K562 (cell line): ENCODE measurements around the gene SERPINH1. TPM values are rescaled to one million over a fixed set of nuclear protein-coding genes. Genes with fewer than 3 reads are reported as not detected.

Source experiments
- BCOR ChIP-seq: fragments of 450-650 bp; IDR thresholded peaks from 2 replicates; pipeline ENCODE4 v1.6.1; 2016
- EP400 ChIP-seq: fragments of 450-650 bp; IDR thresholded peaks from 2 replicates; pipeline ENCODE4 v1.6.1; 2017; ENCODE audit warnings: antibody characterized with exemption, mild to moderate bottlenecking, moderate library complexity
- EWSR1 ChIP-seq: fragments of 450-650 bp; IDR thresholded peaks from 2 replicates; pipeline ENCODE4 v1.6.1; 2018; ENCODE audit warnings: borderline replicate concordance, mild to moderate bottlenecking, low read depth, moderate library complexity; ENCODE audit not compliant: partially characterized antibody
- JUND ChIP-seq, 2 experiments: IDR thresholded peaks; 2 replicates in 1 of 2; 3 replicates in 1 of 2; pipeline ENCODE4 v1.6.1; 2011; ENCODE audit warnings: borderline replicate concordance in 2 of 2, low read depth in 2 of 2, low read length in 2 of 2, improper control_type of control experiment in 1 of 2, missing biosample characterization in 1 of 2, missing genetic modification characterization in 1 of 2, missing genetic modification reagents in 1 of 2
- KLF16 ChIP-seq: IDR thresholded peaks from 2 replicates; pipeline ENCODE4 v1.6.1; 2016; ENCODE audit warnings: antibody characterized with exemption
- MTA1 ChIP-seq: fragments of 450-650 bp; IDR thresholded peaks from 2 replicates; pipeline ENCODE4 v1.6.1; 2017; ENCODE audit warnings: borderline replicate concordance
- MYNN ChIP-seq, 2 experiments: sonication (generic); formaldehyde crosslinking in 1 of 2; IDR thresholded peaks; 2 replicates each; pipeline versions ENCODE4 v1.5.0 to v1.6.1; 2016 to 2020; ENCODE audit warnings: antibody characterized with exemption in 1 of 2, missing genetic modification reagents in 1 of 2
- NONO ChIP-seq, 2 experiments: fragments of 200-400 bp in 1 of 2; fragments of 450-650 bp in 1 of 2; formaldehyde crosslinking in 1 of 2; IDR thresholded peaks; 2 replicates each; pipeline ENCODE4 v1.6.1; 2017; ENCODE audit warnings: low read depth in 2 of 2, mild to moderate bottlenecking in 2 of 2, moderate library complexity in 2 of 2, low read length in 1 of 2
- NR2F6 ChIP-seq: fragments of 450-650 bp; formaldehyde crosslinking; IDR thresholded peaks from 2 replicates; pipeline ENCODE4 v1.4.0; 2020; ENCODE audit warnings: mild to moderate bottlenecking
- RBM25 ChIP-seq: fragments of 200-400 bp; formaldehyde crosslinking; IDR thresholded peaks from 2 replicates; pipeline ENCODE4 v1.6.1; 2018; ENCODE audit warnings: low read length, low read depth, moderate library complexity; ENCODE audit not compliant: severe bottlenecking
- SIX5 ChIP-seq, 2 experiments: IDR thresholded peaks; 2 replicates each; pipeline ENCODE4 v1.6.1; 2011; ENCODE audit warnings: low read length in 2 of 2, borderline replicate concordance in 1 of 2, low read depth in 1 of 2, mild to moderate bottlenecking in 1 of 2, moderate library complexity in 1 of 2; ENCODE audit not compliant: insufficient read depth in 1 of 2
- SRF ChIP-seq, 2 experiments: fragments of 250-450, 450-650 bp in 1 of 2; sonication (Bioruptor Pico) in 1 of 2; sonication (generic) in 1 of 2; formaldehyde crosslinking; IDR thresholded peaks; 2 replicates each; pipeline versions ENCODE4 v1.5.0 to v1.5.1; 2020 to 2022; ENCODE audit warnings: mild to moderate bottlenecking in 1 of 2, missing genetic modification reagents in 1 of 2
- TAF1 ChIP-seq: IDR thresholded peaks from 2 replicates; pipeline ENCODE4 v1.6.1; 2011; ENCODE audit warnings: mild to moderate bottlenecking, low read length, moderate library complexity; ENCODE audit not compliant: insufficient read depth, control insufficient read depth, severe bottlenecking; ENCODE audit errors: extremely low read depth
- TCFL5 ChIP-seq: fragments of 250-450 bp; sonication (Bioruptor Pico); conservative IDR thresholded peaks from 2 replicates; pipeline ENCODE4 v1.6.1; 2021; ENCODE audit warnings: mild to moderate bottlenecking, moderate library complexity, matching md5 sums
- ZNF165 ChIP-seq: fragments of 250-450 bp; sonication (Bioruptor Pico); IDR thresholded peaks from 2 replicates; pipeline ENCODE4 v1.4.0; 2020; ENCODE audit warnings: borderline replicate concordance
- ZSCAN29 ChIP-seq: fragments of 450-650 bp; IDR thresholded peaks from 2 replicates; pipeline ENCODE4 v1.6.1; 2017
- polyA plus RNA-seq, 8 experiments: library from polyadenylated mRNA; depleted of rRNA in 4 of 8; stranded (reverse) in 5 of 8; unstranded in 3 of 8; fragments of >200 nt; fragmentation: Nextera tagmentation in 2 of 8; fragmentation: Illumina TruSeq in 1 of 8; extraction: Ambion mirVana in 2 of 8; extraction: Trizol in 1 of 8; gene quantifications; 2 replicates each; pipeline versions ENCODE4 v1.2.1 to v1.2.3, GENCODE V29; 2011 to 2014; ENCODE audit warnings: inconsistent platforms in 1 of 8, missing spikeins in 1 of 8
- total RNA-seq, 7 experiments: library from RNA; depleted of rRNA in 6 of 7; stranded (reverse); fragments of >200 nt in 6 of 7; fragmentation: Illumina TruSeq in 2 of 7; extraction: Trizol in 2 of 7; gene quantifications; 2 replicates each; pipeline versions ENCODE4 v1.2.1 to v1.2.3, GENCODE V29; 2011 to 2021; ENCODE audit warnings: low replicate concordance in 1 of 7
- TF ChIP-seq, protein P1 (sequence below): fragments of 250-450 bp; sonication (Bioruptor Pico); IDR thresholded peaks from 2 replicates; pipeline ENCODE4 v1.9.0; 2021; ENCODE audit warnings: mild to moderate bottlenecking, inconsistent platforms
- TF ChIP-seq, protein P2 (sequence below), 2 experiments: fragments of 450-650 bp in 1 of 2; sonication (generic) in 1 of 2; formaldehyde crosslinking in 1 of 2; IDR thresholded peaks in 1 of 2; conservative IDR thresholded peaks in 1 of 2; 2 replicates each; pipeline versions ENCODE4 v1.6.1 to v1.8.1; 2016 to 2023; ENCODE audit warnings: mild to moderate bottlenecking in 2 of 2, moderate library complexity in 2 of 2, inconsistent platforms in 1 of 2, missing genetic modification reagents in 1 of 2
- TF ChIP-seq, protein P3 (sequence below): fragments of 200-400 bp; formaldehyde crosslinking; IDR thresholded peaks from 2 replicates; pipeline ENCODE4 v1.6.1; 2017; ENCODE audit warnings: mild to moderate bottlenecking, low read depth, low read length, moderate library complexity

The SERPINH1 gene
- total and polyA plus RNA-seq, 9 of the 15 experiments (the other 6 are each of a cell fraction or from before 2014, with no cell fraction given) = 2.8 to 106 (median 67.9) TPM

DNA sequence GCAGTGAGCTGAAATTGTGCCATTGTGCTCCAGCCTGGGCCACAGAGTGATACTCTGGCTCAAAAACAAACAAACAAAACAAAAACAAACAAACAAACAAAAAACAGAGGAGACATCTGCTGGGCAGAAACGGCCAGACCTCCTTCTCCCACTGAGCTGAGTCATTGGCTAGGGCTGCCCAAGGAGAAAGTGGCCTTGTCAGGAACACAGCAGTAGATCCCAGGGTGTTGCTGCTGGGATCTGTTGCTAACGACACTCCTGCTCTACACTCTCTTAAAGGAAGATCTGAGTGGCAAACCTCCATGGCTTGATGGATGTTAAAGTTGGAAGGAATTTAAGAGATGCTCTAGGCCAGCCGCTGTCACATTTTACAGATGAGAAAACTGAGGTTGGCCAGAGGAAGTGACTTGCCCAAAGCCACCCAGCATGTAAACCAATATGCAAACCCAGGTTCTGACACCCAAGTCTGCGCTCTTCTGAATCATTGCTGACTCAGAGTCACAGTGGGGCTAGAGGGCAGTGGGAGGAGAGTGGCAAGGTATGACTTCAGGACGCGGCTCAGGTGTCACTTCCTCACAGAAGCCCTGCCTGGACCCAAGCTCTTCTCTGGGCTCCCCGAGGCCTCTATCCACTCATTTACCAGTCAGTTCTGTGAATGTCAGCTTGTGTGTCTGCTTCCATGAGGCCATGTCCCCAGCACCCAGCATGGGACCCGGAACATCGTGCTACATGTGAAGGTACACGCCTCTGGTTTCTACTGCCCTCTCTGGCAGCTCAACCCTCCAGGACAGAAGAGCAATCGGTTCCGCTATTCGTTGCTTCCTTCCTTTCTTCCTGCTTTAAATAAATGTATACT, 25.0 kb upstream of the SERPINH1 start (continued):
- peak; percentile 80; the same call in 1 of the 2 replicates for TF ChIP-seq JUND (IDR thresholded peaks at IDR 0.05; ENCODE audit: borderline replicate concordance, low read depth, low read length)
- peak; percentile 82 for TF ChIP-seq JUND (tag; IDR thresholded peaks at IDR 0.05; ENCODE audit: borderline replicate concordance, low read depth, low read length)
- no peak for TF ChIP-seq ZNF165 (CRISPR knock-in tag)
- TF ChIP-seq, protein P1, sequence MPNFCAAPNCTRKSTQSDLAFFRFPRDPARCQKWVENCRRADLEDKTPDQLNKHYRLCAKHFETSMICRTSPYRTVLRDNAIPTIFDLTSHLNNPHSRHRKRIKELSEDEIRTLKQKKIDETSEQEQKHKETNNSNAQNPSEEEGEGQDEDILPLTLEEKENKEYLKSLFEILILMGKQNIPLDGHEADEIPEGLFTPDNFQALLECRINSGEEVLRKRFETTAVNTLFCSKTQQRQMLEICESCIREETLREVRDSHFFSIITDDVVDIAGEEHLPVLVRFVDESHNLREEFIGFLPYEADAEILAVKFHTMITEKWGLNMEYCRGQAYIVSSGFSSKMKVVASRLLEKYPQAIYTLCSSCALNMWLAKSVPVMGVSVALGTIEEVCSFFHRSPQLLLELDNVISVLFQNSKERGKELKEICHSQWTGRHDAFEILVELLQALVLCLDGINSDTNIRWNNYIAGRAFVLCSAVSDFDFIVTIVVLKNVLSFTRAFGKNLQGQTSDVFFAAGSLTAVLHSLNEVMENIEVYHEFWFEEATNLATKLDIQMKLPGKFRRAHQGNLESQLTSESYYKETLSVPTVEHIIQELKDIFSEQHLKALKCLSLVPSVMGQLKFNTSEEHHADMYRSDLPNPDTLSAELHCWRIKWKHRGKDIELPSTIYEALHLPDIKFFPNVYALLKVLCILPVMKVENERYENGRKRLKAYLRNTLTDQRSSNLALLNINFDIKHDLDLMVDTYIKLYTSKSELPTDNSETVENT = no peak
- TF ChIP-seq EP400 = no peak; the same call in none of the 2 replicates
- TF ChIP-seq, protein P2, sequence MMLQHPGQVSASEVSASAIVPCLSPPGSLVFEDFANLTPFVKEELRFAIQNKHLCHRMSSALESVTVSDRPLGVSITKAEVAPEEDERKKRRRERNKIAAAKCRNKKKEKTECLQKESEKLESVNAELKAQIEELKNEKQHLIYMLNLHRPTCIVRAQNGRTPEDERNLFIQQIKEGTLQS (IDR thresholded peaks at IDR 0.05) = peak; percentile 79
- TF ChIP-seq, protein P2 (CRISPR knock-in tag; conservative IDR thresholded peaks at IDR 0.05) = no peak
- TF ChIP-seq TAF1 = peak; percentile 33
- TF ChIP-seq, protein P3, sequence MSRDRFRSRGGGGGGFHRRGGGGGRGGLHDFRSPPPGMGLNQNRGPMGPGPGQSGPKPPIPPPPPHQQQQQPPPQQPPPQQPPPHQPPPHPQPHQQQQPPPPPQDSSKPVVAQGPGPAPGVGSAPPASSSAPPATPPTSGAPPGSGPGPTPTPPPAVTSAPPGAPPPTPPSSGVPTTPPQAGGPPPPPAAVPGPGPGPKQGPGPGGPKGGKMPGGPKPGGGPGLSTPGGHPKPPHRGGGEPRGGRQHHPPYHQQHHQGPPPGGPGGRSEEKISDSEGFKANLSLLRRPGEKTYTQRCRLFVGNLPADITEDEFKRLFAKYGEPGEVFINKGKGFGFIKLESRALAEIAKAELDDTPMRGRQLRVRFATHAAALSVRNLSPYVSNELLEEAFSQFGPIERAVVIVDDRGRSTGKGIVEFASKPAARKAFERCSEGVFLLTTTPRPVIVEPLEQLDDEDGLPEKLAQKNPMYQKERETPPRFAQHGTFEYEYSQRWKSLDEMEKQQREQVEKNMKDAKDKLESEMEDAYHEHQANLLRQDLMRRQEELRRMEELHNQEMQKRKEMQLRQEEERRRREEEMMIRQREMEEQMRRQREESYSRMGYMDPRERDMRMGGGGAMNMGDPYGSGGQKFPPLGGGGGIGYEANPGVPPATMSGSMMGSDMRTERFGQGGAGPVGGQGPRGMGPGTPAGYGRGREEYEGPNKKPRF = no peak
- no peak for TF ChIP-seq SRF (CRISPR knock-in tag; IDR thresholded peaks at IDR 0.05)
- TF ChIP-seq ZSCAN29 = no peak
- no peak for TF ChIP-seq NONO (IDR thresholded peaks at IDR 0.05; ENCODE audit: low read depth in 2 of 2, low read length in 1 of 2)
- TF ChIP-seq NR2F6 (CRISPR knock-in tag) = no peak
- TF ChIP-seq EWSR1 = no peak
- no peak for TF ChIP-seq MYNN (IDR thresholded peaks at IDR 0.05)
- no peak for TF ChIP-seq MYNN (CRISPR knock-in tag; IDR thresholded peaks at IDR 0.05)
- no peak for TF ChIP-seq TCFL5 (CRISPR knock-in tag)
- peak; percentile 93 for TF ChIP-seq BCOR
- no peak for TF ChIP-seq SIX5 (IDR thresholded peaks at IDR 0.05; ENCODE audit: borderline replicate concordance in 1 of 2, insufficient read depth in 1 of 2, low read depth in 1 of 2, low read length in 2 of 2)
- peak; percentile 80 for TF ChIP-seq RBM25
- no peak for TF ChIP-seq MTA1
- no peak for TF ChIP-seq KLF16
- TF ChIP-seq, all 486 proteins: peak for 69
